NCI-H2081 (cell line): Measurements from ENCODE around the gene FAM72B.
"Not testable (repeated sequence)": the region's sequence is repeated elsewhere in the genome, so short reads cannot be mapped to it uniquely, and the experiment has no call there.

ENCODE experiments used
- DNase-seq, 2 experiments: peaks; one replicate each; lab custom pipeline; 2025; lab: John Stamatoyannopoulos, UW

The FAM72B gene

DNA sequence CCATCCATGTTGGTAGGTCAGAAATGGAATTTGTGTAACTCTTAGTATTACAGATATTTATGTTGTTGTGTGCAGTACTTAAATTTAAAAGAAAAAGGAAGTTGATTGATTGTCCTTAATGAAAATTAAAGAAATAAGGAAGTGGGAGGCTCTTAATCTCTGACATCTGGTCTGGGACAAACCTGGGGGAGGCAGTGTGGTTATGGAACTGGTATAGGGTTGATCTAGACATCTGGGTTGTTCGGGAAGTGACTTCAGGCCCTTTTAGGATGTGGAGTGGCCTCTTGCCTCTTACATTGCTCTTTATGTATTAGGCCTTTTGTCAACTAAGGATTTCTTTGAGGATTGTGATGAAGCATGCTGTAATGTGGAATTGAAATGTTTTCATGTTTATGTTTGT is 16.1 kb upstream of the FAM72B start:
- DNase-seq = not testable (repeated sequence)

DNA sequence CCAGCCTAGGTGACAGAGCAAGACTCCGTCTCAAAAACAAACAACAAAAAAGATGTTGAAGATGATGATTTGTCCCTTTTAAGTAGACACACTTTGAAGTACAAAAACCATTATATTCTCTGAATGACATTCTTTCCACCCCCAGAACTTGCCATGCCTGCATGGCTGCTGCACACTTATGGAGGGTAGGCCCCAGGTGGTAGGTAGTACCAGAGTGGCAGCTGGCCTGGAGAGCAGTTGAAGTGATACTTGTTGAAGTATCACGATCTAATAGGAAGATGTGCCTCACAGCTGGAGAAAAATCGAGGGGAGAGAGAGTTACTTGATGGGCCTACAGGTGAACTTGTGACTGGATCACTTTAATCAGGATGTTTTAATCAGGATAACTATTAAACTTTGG is 15.6 kb upstream of the FAM72B start:
- not testable (repeated sequence) for DNase-seq

DNA sequence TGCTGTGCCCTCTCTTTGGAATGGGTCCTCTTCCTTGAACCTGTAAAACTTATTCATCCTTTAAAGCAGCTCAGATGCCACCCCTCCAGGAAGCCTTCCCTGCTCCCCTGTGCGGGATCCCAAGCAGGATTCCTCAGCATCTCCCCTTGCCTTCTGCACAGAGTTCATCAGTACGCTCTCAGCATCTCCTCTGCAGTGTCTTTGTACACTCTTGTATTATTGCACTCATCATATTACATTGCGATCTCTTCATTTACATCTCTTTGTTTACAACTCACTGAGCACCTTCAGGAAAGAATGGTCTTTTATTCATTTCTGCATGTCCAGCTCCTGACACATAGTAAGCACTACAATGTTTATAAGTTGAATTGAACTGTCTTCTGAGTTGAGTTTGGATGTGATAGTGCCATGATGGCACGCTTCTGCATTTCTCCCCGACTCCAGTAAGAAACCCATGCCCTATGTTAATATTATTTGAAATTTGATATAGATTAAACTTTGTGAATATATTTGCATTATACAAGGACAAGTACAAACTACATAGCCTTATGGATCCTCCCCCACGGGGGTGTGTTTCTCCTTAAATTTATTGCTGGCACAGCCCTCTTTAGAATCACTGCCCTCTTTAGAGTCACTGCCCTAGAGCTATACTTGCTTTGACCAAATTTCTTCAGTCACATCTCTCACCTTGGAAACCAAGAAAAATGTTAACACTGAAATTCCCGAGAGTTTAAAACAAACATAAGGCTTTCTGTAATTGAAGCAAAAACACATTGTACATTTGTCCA is 13.1 kb upstream of the FAM72B start:
- DNase-seq = not testable (repeated sequence)

DNA sequence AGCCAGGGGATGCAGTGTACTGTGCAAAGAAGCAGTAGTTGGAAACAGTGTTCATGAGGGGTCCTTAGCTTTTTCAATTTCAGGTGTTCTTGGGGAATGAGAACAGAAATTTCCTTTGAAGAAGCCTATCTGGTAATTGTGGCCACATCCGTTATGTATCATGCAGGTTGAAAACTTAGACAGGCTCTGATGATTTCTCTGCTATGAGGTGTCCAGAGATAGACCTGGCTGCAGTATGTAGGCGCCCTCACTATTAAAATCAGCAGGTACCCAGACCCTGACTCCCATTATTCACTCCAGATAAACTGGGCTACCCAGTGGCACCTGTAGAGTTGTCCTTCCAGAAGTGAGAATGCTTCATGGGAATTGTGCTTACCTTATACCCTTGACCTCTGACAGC is 8.4 kb upstream of the FAM72B start:
- not testable (repeated sequence) for DNase-seq

DNA sequence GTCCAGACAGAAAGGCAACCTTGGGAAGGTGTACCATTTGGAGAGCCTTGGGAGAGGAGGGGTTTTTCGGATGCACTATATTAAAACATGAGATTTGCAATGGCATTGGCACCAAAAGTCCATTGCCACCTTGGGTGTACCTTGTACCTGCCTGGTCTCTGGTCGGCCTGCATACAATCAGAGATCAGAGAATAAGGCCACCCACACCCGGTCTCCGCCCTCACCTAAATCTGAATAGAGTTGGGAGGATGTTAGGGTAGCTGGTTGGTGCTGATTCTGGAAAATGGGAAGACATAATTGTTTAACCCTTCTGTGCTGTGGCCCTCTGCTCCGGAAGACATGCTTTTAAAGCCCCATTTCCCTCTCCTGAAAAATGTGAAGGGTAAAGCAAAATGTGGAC is 3.8 kb upstream of the FAM72B start:
- DNase-seq = not testable (repeated sequence)

DNA sequence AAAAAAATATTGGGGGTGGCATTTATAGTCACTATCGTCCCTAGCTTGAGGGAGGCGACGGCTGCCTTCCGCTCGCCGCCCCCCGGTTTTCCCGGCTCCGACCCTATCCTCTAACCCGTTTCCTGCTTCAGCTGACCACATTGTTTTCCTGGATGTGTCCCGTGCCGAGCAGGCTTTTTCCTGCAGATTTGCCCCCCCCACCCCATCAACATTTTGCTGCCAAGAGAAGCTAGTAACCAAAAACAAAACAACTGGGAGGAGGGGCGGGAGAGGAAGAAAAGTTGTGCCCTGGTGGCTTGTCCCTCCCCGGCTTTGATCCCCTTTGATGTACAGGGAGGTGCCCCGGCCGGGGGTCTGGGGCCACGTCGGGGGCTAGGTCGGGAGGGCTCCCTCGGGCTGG is 2.1 kb upstream of the FAM72B start:
- DNase-seq = not testable (repeated sequence)

DNA sequence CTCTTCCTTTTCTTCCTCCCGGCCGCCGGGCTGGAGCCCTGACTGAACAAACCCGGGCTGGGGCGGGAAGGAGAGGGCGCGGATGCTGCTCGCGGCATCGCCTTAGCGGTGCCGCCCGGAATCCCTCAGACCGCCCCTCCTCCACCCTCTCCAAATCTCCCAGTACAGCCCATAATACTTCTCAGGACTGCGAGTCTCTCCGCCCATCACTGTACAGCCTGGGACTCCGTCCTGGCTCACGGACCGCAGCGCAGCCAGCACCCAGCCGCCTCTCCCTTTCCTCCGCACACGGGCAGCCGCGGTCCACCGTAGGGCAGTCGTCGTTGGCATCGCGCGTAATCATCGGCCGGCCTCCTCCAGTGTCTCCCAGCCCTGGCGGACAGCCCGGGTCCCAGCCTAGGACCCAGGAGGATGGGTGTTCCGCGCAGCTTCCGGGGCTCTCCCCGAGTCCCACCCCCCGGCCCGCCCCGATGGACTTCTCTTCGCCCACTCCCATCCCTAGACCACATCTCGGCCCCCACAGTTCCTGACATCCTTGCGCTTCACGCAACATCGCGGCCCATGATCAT is 1.1 kb upstream of the FAM72B start:
- DNase-seq = not testable (repeated sequence)

DNA sequence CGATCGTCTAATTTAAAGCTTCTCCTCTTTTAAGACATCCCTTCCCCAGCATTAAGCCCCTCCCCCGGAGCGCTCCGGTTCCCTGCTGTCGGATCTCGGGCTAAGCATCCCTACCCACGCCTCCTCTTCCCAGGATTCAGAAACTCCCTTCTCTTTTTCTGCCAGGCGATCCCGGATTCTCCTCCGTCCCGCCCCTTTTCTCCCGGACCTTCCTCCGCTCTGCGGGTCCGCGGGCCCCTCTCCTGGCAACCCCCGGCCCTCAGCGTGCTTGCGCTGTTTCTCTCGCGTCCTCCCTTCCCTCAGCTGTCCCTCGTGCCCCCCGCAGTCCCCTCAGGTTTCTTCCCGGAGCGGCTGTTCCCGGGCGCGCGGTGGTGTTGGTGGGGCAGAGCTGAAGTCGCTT is 273 bp downstream of the FAM72B start:
- DNase-seq = not testable (repeated sequence)

DNA sequence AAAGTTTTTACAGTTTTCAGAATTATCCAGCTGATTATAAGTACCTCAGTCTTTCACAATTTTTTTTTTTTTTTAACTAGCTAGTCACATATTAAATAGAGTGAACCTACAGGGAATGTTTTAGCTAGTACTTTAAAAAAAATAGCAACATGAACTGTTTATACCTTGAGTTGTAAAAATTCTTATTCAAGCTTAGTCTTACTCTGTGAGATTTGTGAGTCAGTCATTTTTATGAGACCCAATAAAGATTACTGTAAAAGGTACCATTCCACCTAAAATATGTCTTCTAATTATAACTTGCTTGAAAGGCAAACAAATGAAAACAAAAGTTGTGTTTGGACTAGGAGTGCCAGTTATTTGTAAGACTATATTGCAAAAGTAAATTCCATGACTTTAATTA is 5.9 kb downstream of the FAM72B start:
- DNase-seq = not testable (repeated sequence)

DNA sequence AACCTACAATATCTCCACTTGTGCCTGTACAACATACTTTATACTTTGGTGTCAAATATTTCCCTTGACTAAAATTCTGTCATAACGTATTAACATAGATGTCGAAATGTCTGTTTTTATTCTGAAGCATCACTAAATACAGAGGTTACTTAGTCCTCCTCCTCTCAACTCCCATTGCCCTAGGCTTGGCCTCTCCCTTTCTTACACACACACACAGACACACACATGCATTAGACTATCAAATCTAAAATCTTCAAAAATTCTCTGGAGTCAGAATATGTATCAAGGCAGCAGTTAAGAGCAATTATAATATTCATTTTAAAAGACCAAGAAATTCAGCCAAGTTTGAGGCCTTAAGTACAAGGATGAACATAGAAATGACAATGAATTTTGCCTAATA is 7.5 kb downstream of the FAM72B start:
- DNase-seq = not testable (repeated sequence)

DNA sequence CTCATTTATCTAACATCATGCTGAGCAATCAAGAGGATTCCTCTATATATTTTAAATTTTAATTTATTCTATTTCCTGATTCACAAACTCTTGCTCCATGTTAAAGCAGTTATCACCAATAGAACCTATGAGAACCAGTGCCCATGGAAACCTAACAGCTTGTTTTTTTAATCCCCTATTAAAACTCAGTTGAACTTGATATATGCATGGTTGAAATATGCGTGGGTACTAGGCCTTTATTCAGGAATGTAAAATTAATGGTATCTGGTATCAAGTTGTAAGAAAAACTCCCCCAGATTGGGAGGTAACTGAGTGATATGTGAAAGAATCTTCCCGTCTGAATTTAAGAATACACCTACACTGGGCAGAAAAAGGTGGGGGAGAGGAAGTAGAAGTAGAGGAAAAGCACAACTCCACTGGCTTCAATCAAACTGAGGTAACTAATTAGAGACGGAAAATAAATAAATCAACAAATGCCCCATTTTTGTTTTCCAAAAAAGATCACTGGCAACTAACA is 15.9 kb downstream of the FAM72B start:
- not testable (repeated sequence) for DNase-seq

DNA sequence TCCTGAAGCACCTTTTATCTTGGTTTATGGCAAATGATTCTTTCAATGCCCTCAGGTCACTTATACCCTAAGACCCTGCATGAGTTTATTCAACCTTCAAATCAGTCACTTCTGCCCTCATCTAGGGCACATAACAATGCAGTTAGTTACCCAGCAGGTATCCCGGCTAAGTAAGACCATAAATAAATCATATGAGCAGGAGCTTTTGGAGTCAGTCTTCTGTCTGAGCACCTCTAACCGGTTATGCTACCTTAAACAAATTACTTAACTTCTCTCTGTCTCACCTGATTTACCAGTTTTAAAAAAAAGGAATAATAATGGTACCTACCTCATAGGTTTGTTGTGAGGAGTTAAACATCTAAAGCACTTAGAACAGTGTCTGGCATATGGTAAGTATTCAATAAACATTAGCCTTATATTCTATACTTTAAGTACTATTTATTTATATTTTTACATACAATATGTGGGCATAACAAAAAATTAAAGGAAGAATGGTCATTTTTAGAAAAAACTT is 16.9 kb downstream of the FAM72B start:
- not testable (repeated sequence) for DNase-seq

DNA sequence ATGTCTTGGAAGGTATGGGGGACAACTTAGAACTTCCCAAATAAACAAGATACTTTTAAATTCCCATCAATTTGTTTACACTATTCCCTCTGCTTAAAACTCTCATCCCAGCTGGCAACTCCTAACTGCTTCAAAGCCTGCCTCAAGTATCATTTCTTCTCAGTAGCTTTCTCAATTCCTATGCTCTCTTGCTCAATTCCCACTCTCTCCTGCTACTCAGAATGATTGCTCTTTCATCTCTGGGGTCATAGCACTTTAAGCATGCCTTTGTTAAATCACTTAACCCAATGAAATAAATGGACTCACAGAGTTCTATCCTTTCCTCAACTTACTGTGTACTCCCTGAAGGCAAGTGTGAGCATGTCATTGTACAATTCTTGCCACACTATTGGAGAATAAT is 18.8 kb downstream of the FAM72B start:
- DNase-seq = not testable (repeated sequence)

DNA sequence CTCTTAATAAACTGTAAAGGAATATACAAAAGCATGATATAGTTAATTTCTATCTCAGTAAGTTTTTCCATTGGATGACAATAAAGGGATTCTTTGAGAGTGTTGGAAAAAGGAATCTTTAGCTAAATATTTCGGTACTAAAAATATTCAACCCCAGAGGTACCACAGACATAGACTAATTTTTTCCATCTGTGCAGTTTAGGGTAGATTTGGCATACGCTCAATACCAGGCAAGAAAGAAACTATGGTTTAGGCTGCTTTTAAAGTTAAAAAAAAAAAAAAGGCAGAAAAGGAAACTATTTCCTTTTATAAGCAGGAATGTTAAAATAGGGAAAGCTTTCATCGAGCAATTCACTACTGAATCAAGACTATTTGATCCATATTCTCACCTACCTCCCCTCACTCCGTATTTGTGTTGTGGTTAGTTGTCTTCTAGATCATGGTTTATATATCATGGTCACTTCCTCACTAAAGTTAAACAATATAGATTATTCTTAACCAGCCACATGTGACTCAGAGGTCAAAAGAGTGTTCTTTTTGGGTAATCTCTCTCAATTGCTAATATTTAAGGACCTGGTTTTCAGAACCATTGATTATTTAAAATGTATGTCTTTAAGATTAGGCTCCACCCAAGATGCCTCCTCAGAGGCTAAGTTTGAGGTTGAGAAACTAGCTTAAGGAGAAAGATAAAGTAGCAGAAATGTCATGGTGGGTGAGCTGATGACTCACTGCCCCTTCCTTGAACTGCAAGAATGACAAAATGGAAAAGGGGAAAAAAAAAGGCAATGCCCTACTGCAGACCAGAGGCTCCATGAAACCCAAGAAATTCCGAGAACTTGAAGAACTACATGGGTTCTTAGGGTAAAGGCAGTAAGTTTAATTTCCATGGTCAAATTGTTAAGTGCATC is 20.0 kb downstream of the FAM72B start:
- DNase-seq = not testable (repeated sequence)

DNA sequence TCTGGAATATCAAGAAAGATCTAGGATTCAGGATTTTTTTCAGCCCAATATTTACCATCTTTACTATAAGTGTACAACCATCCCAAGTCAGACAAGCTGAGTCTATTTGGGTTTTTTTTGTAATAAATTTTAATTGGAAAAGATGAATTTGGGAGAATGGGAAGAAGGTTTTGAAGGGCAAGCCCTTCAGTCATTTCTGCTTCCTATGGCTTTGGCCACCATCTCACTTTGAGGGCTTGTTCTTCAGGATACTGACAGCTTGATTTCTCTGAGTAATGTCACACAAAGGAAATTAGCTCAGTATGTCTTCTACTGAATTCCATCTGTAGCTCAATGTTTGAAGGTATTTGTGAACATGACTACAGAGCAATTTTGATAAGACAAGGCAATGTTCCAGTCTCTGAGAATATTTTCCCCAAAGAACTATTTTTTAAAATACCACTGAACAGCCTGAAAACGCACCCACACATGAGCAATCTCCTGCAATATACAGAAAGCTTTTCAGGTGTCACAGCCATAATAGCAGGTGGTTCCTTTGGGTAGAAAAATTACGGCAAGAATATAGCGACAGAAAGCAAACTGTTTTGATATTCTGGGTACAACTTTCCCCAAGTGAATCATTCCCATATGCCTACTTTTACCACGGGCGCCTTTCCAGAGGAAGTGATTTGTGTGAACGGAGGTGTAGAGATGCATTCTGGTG is 22.8 kb downstream of the FAM72B start:
- not testable (repeated sequence) for DNase-seq

DNA sequence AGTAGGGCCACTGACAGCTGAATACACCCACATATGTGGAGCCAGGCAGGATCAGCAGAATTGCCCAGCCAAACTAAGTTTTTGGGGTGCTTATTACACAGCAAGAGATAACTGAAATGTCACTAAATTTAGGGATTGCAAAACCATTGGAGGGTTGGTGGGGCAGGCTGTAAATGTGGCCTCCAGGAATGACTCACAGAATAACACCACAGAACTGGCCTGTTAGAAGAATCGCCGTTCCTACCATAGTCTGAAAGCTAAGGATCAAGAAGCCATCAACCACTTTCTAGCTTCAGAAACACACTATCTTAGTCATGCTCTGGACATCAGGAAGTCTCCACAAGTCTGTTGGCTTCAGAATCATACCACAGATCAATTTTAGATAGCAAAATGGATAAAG is 24.0 kb downstream of the FAM72B start:
- DNase-seq = not testable (repeated sequence)

DNA sequence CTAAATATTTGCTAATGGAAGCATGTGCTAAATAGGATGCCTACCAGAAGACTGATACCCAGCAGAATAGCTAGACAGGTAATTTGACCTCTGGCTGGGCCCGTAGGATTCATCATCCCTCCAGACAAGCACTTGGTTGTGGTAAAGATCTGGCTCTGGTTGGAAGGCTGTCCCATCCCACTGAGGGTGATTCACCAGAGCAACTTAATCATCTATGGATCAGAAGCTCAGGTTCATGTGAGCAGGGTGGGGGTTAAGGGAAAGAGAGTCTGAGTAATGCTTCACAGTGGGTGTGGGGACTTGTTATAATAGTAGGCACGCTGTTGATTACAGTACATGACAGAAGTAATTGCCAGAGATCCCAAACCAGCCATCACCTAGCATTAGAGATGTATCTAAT is 26.5 kb downstream of the FAM72B start:
- DNase-seq = not testable (repeated sequence)

DNA sequence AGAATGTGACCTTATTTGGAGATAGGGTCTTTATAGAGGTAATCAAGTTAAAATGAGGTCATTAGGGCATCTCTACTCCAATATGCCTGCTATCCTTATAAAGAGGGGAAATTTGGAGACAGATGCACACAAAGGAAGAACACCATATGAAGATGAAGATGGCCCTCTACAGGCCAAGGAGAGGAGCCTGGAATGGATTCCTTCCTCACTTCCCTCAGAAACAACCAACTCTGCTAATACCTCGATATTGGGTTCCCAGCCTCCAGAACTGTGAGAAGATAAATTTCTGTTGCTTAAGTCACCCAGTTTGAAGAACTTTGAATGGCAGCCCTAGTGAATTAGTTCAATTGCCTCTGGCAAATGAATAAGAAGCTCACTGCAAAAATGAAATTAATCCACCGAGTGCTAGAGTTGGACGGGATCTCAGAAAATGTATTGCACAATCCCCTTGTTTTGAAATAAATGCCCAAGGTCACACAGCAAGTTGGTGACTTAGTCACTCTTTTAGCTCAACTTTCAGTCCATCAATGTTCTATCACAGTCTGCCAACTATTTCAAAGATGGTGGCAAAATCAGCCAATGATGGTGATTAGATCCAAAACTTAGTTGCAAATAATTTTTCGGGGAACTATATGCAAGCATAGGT is 27.1 kb downstream of the FAM72B start:
- not testable (repeated sequence) for DNase-seq

DNA sequence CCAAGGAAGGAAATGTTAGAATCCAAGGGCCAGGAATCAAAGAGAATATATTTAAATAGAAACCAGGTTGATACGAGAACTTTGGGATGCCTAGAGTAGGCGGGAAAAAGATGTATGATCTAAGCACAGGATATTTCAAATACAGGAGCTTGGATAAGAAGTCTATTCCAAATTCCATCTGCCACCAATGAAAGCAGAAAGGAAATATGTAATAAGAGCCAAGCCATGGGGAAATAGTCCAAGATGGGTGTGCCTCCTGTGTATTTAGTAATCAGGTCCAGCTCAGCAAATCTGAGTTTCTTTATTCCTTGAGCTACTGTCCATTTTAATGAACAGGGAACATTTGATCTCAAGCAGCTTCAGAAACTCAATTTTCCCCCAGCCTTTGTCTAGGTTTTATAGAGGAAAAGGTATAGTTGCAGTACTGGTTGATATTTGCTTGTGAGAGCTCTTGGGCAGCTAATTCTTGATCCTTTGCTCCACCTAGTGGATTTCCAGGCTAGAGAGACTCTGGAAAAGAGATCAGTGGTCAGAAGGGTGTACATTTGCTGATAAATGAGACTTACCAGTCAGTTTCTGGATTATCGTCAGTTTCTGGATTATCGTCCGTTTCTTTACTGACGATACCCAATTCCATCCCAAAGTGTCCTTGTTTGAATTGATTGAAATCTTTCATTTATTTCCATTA is 28.3 kb downstream of the FAM72B start:
- not testable (repeated sequence) for DNase-seq

DNA sequence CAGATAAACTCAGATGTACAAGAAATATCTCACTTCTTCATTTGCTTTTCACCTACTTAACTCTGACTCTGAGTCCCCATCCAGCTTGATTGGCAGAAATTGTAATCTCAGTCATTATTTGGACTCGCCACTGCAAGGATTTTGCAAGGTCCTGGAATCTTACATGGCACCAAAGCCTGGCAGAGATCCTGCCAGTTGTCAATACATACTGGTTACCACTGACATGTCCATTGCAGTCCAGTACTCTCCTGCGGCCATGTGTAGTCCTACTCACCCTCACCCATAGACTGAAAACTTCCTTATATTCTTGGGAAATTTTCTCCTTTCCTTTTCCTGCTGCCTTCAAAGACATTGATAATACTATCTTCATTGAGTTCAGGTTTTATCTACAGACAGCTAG is 29.3 kb downstream of the FAM72B start:
- DNase-seq = not testable (repeated sequence)
